22Rv1 (cell line): ENCODE results near the gene AGAP1.

ENCODE experiments used
- H3K27ac ChIP-seq: fragments of 450-650 bp; 2 replicates; pipeline ENCODE4 v1.5.1; 2017
- ZFX ChIP-seq: fragments of 450-650 bp; IDR thresholded peaks from 2 replicates; pipeline ENCODE4 v1.6.1; 2017; ENCODE audit warnings: antibody characterized with exemption, borderline replicate concordance
- TF ChIP-seq, protein P1 (sequence below): fragments of 450-650 bp; IDR thresholded peaks from 2 replicates; pipeline ENCODE4 v1.5.1; 2017; ENCODE audit warnings: mild to moderate bottlenecking

Gene AGAP1

DNA sequence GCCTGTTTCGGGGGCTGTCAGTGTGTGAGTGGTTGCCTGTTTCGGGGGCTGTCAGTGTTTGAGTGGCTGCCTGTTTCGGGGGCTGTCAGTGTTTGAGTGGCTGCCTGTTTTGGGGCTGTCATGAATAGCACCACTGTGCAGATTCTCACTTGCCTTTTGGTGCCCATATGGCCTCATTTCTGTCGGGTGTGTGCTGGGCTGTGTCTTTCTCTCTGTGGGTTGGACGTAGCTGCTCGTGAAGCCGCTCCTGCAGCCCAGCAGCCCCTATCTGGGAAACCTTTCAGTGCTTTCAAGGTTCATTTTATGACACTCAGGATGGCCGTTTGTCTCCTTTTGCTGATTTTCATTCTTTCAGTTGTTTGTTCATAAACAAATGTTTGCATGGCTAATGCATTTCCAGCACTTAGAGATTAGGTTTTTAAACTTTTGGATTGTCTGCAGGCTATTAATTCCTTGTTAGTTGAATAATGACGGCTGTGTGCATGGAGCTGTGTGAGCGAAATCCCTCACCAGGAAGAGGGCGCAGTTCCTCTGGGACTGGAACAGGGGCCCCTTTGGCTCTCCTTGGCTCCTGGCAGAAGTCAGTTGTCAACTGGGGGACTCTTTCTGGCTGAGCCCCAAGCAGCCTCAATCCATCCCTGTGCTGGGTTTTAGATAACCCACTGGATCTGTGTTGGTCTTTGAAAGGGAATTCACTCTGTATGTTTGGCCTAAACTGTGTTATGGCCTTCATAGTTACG lies 10.8 kb downstream of the AGAP1 start:
- H3K27ac ChIP-seq = no peak overlapping the region
- no peak for TF ChIP-seq ZFX
- TF ChIP-seq, protein P1, sequence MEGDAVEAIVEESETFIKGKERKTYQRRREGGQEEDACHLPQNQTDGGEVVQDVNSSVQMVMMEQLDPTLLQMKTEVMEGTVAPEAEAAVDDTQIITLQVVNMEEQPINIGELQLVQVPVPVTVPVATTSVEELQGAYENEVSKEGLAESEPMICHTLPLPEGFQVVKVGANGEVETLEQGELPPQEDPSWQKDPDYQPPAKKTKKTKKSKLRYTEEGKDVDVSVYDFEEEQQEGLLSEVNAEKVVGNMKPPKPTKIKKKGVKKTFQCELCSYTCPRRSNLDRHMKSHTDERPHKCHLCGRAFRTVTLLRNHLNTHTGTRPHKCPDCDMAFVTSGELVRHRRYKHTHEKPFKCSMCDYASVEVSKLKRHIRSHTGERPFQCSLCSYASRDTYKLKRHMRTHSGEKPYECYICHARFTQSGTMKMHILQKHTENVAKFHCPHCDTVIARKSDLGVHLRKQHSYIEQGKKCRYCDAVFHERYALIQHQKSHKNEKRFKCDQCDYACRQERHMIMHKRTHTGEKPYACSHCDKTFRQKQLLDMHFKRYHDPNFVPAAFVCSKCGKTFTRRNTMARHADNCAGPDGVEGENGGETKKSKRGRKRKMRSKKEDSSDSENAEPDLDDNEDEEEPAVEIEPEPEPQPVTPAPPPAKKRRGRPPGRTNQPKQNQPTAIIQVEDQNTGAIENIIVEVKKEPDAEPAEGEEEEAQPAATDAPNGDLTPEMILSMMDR = no peak

DNA sequence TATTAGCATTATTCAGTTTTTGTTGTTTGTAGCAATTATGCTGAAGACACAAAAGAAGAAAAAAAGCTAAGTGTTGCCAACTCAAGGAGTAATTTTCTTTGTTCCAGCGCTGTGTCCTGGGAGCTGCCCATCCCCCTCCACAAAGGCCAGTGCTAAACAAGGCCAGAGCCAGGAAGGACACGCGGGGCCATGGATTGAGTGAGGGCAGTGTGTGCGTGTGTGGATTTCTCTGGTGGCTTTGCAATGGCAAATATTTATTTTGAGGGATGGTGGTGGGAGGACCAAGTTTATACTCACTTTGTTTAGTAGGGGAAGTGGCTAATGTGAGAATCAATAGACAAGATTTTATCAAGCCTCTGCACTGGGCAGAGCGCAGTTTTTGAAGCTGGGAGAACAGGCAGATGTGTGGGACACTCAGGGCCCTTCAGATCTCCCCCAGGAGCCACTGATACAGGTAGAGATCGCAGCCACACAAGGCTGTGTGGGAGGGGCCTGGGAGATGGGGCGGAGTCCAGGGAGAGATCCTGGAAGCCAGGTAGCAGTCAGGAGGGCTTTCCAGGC lies 11.4 kb downstream of the AGAP1 start:
- no peak overlapping the region for H3K27ac ChIP-seq
- no peak for TF ChIP-seq ZFX
- TF ChIP-seq, protein P1 = no peak

DNA sequence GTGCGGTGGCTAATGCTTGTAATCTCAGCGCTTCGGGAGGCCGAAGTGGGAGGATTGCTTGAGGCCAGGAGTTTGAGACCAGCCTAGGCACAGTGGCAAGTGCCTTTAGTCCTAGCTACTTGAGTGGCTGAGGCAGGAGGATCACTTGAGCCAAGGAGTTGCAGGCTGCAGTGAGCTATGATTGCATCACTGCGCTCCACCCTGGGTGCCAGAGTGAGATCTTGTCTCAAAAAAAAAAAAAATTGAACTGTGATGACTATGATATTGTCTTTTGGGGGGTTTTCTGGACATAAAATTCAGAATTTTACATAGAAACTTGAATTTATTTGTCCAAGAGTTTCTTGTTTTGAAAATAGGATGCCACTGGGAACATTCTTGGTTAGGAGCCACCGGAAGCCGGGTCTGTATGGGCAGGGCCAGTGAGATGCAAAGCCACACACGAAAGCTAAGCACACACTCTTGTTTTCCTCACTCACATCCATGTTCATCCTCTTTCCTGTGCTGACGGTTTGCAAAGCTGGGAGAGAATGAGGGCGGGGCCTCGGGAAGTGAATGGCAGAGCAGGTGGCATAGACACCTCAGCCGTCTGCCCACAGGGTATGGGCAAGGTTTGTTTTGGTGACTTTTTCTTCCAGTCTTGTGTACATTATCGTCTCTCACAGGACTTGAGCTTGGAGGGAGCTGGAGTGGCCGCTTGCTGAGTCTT lies 12.6 kb downstream of the AGAP1 start:
- TF ChIP-seq ZFX = no peak
- TF ChIP-seq, protein P1 = no peak
- no peak overlapping the region for H3K27ac ChIP-seq

DNA sequence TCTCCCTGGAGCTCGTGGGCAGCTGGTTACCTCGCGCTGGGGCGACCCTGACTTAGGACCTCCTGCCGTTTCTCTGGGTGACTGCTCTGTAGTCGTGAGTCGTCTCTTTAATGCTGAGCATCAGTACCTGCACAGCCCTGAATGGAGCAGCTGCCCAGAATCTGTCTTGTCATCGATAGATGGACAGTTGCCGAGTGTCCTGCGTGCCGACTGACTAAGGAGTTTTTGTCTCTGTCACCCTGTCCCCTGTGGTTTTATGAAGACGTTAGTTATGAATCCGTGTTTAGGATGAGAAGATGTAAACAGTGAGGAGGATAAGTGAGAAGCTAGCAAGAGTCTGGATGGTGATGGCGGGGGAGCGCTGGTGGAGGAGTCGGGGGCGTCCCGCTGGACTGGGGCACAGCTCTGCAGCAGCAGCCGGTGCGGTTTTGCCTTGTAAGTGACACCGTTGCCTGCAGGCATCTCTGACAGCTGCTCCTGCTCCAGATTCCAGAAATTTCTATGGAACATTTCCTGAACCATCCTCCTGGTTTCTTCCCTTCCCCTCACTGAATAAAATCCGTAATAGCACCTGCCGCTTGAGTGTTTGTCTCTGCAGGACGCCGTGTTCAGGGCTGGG lies 13.3 kb downstream of the AGAP1 start:
- TF ChIP-seq, protein P1 = no peak
- TF ChIP-seq ZFX = no peak
- H3K27ac ChIP-seq = no peak overlapping the region

DNA sequence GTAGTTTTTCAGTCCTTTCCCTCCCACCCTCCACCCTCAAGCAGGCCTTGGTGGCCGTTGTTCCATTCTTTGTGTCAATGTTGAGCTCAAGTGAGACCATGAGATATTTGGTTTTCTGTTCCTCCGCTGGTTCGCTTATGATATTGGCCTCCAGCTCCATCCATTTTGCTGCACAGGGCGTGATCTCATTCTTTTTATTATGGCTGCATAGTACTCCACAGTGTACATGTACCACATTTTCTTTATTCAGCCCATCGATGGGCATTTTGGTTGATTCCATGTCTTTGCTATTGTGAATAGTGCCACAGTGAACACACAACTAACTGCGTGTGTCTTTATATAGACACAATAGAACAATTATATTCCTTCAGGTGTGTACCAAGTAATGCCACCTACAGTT lies 14.1 kb downstream of the AGAP1 start:
- H3K27ac ChIP-seq = no peak overlapping the region
- TF ChIP-seq, protein P1 = no peak
- TF ChIP-seq ZFX = no peak

DNA sequence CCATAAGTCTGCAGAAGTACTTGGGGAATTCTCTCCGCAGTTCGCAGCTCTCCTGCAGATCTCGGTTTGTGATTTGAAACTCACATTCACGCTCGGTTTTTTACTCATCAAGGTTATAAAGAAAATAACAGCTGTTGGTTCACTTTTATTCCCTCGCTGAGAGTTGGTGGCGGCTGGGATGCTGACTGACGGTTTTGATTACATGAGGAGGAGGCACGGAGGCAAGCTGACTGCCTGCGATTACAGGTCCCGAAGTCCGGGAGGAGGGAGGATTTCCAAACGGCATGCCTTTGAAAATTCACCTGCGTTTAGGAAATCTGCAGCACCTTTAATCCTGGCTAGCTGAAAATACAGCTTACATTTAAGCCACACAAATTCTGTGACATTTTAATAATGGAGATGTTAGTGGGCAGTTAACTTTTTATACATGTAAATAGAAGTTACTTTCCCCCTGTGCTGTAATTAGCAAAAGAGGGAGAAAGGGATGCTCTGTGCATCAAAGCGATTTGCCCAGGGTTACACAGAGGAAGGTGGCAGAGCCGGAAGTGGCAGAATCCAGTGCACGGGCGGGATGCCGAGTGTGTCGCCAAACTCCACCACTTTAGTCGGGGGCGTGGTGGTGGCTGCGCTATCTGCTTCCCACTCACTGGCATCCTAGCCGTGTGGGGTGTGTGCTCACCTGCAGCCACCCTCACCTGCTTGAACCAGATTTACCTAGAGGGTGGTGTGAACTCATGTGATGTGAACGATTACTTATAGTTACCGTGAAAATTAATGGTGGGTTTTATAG lies 14.7 kb downstream of the AGAP1 start:
- no peak overlapping the region for H3K27ac ChIP-seq
- TF ChIP-seq, protein P1 = no peak
- TF ChIP-seq ZFX = no peak
